Measurements from ENCODE around the gene SLC6A12. TPM values are rescaled to one million over a fixed set of nuclear protein-coding genes. Genes with fewer than 3 reads are reported as not detected.

SLC6A12 gene
- total RNA-seq, 4 donors from 2014 or later = 0.21 to 0.60 (median 0.39) TPM; not detected in 1

DNA sequence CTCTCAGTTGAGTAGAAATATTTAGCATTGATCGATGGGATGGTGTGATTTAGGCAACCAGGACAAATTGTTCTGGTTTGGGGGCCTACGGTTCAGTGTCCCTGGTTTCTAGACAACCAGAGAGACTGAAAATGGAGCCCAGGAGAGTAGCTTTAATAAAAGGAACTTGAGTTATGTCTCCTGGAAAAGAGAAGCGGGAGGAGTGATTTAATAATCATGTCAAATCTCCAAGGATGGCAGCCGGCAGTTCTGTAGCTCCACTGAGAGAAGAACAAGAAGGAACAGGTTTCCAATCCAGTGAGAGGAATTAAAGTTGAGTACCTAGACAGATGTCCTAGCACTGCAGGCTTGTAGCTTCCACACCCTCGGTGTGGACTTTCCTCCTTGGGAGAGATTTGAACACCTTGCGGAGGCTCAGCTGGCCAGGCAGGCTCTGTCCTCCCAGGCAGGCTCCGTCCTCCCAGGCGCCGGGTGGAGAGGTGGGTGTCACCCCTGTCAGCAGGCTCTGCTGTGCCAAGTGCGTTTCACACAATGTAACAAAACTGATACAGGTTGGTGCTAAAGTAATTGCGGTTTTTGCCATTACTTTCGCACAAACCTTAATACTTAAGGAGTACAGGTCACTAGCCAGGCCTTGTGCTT is 45.9 kb downstream of the SLC6A12 start:
- H3K9me3 ChIP-seq = no peaks in the 10 kb centered on the region
- WGBS, 2 donors = 85 to 86% methylated on average over 12 of the region's 12 CpGs
- H3K27me3 ChIP-seq = peaks cover 0 to 18% of the 10 kb centered on the region in 2 donors
- H3K27ac ChIP-seq = no peak overlapping the region
- TF ChIP-seq, protein P1, sequence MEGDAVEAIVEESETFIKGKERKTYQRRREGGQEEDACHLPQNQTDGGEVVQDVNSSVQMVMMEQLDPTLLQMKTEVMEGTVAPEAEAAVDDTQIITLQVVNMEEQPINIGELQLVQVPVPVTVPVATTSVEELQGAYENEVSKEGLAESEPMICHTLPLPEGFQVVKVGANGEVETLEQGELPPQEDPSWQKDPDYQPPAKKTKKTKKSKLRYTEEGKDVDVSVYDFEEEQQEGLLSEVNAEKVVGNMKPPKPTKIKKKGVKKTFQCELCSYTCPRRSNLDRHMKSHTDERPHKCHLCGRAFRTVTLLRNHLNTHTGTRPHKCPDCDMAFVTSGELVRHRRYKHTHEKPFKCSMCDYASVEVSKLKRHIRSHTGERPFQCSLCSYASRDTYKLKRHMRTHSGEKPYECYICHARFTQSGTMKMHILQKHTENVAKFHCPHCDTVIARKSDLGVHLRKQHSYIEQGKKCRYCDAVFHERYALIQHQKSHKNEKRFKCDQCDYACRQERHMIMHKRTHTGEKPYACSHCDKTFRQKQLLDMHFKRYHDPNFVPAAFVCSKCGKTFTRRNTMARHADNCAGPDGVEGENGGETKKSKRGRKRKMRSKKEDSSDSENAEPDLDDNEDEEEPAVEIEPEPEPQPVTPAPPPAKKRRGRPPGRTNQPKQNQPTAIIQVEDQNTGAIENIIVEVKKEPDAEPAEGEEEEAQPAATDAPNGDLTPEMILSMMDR (IDR thresholded peaks at IDR 0.05) = no peak
- TF ChIP-seq POLR2A (IDR thresholded peaks at IDR 0.05) = no peak
- no peak for TF ChIP-seq EP300 (IDR thresholded peaks at IDR 0.05)
- no peak overlapping the region for H3K4me3 ChIP-seq
- no peak for DNase-seq (ENCODE audit: low spot score in 2 of 2)
- no peaks in the 10 kb centered on the region for H3K36me3 ChIP-seq
- H3K4me1 ChIP-seq = peaks cover 0 to 28% (median 0%) of the 10 kb centered on the region in 4 donors

DNA sequence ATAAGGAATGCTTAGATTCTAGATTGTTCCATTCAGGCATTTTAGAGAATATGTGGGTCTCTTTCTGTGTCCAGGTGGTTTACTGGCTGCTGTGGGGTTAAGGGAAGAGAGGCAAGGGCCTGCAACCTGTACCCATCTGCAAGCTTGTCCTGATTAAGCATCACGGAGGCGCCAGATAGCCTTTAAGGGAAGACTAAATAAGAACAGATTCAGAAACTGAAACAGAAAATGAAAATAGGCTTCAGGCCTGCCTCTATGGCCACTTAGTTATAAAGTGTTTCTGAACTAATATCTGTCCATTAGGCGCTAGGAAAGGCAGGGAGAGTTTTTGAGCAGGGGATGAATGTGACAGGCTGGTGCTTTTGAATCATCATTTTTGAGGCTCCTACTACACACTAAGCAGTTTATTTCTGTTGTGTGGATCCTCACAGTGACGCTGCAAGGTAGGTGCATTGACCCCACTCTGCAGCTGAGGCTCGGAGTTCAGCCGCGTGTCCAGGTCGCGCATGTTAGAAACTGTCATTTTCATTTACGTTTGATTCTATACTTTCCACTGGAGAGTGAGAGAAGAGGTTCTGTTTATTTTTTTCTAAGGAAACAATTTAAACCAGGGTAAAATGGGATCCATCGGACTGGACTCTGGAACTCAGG is 47.4 kb downstream of the SLC6A12 start:
- TF ChIP-seq, protein P1 (IDR thresholded peaks at IDR 0.05) = no peak
- TF ChIP-seq EP300 (IDR thresholded peaks at IDR 0.05) (no peak), POLR2A (IDR thresholded peaks at IDR 0.05) (no peak)
- H3K27ac ChIP-seq = no peak overlapping the region
- no peaks in the 10 kb centered on the region for H3K36me3 ChIP-seq
- peaks cover 0 to 18% of the 10 kb centered on the region in 2 donors for H3K27me3 ChIP-seq
- 87 to 88% methylated on average over 11 of the region's 11 CpGs for WGBS, 2 donors
- no peak overlapping the region for H3K4me3 ChIP-seq
- peaks cover 0 to 17% (median 0%) of the 10 kb centered on the region in 4 donors for H3K4me1 ChIP-seq
- H3K9me3 ChIP-seq = no peaks in the 10 kb centered on the region
- DNase-seq (ENCODE audit: low spot score in 2 of 2) = no peak

DNA sequence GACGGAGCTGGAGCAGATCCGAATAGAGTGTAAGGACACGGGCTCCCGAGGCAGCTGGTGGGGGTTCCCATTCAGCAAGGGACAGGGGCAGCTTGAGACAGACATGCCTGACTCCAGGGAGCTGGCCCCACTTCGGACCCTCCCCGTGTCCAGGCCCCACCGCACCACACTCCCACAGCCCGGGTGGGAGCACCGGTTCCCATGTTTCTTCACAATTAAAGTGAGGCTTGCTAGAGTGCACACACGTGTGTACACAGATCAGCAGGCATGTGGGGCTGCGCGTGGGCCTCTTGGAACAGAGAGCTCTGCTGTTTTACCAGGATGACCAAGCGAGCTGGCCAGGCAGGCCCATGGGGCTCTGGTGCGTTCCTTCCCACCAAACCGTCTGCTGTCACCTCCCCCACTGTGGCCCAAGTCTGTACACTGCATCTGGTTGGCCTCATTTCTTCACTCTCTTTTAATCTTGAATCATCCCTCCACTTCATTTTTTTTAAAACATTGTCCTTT is 48.0 kb downstream of the SLC6A12 start:
- H3K27me3 ChIP-seq = peaks cover 0 to 18% of the 10 kb centered on the region in 2 donors
- H3K27ac ChIP-seq = no peak overlapping the region
- H3K4me1 ChIP-seq = peaks cover 0 to 17% (median 0%) of the 10 kb centered on the region in 4 donors
- DNase-seq (ENCODE audit: low spot score in 2 of 2) = no peak
- 81 to 84% methylated on average over 15 of the region's 15 CpGs for WGBS, 2 donors
- H3K36me3 ChIP-seq = no peaks in the 10 kb centered on the region
- H3K9me3 ChIP-seq = no peaks in the 10 kb centered on the region
- no peak overlapping the region for H3K4me3 ChIP-seq
- TF ChIP-seq EP300 (IDR thresholded peaks at IDR 0.05) = no peak

DNA sequence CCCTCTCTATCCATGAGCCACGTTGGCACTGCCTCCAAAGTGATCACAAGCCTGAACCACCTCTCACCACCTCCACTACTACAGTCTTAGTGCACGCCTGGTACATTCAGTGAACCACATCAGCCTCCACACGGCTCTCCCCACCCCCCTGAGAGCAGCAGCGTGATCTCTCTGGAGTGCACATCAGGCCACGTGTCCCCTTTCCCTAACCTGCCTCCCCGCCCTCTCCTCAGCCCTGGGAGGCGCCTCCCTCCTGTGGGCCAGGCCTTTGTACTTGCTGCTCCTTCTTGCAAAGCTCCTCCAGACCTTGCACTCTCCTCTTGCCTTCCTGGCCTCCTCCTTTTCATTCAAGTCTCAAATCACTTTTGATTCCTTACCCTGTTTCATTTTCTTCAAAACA is 49.8 kb downstream of the SLC6A12 start:
- TF ChIP-seq POLR2A (IDR thresholded peaks at IDR 0.05) (no peak), EP300 (IDR thresholded peaks at IDR 0.05) (no peak)
- TF ChIP-seq, protein P1 (IDR thresholded peaks at IDR 0.05) = no peak
- no peaks in the 10 kb centered on the region for H3K36me3 ChIP-seq
- H3K4me1 ChIP-seq = peaks cover 0 to 5% (median 0%) of the 10 kb centered on the region in 4 donors
- H3K9me3 ChIP-seq = no peaks in the 10 kb centered on the region
- H3K27ac ChIP-seq = no peak overlapping the region
- WGBS, 2 donors = 72 to 74% methylated on average over 7 of the region's 7 CpGs
- no peak for DNase-seq (ENCODE audit: low spot score in 2 of 2)
- peaks cover 0 to 11% of the 10 kb centered on the region in 2 donors for H3K27me3 ChIP-seq
- no peak overlapping the region for H3K4me3 ChIP-seq

DNA sequence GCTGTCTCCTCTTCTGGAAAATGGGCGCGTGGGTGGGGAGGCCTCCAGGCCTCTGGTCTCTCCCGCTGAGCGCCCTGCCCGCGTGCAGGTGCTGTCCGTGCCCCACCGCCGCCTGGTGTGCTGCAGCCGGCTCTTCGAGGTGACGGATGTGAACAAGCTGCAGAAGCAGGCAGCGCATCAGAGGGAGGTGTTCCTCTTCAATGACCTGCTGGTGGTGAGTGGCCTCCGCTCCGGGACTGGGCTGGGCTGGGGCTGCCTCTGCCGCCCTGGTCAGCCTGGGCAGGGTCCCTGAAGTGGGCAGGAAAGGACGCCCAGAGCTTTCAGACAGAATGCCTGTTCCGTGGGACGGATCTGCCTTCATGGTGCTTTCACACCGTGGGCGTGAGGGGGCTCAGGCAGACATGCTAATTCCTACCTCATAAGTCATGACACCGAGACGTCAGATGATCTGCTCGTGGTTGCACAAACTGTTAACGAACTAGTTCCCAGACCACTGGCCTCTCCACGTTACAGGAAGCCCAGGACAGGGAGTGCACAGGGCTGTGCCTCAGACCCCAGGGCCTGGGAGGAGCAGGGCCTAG is 50.5 kb downstream of the SLC6A12 start:
- DNase-seq (ENCODE audit: low spot score in 2 of 2) = no peak
- no peaks in the 10 kb centered on the region for H3K4me1 ChIP-seq
- WGBS, 2 donors = 92 to 94% methylated on average over 20 to 23 of the region's 26 CpGs
- no peak overlapping the region for H3K4me3 ChIP-seq
- H3K27ac ChIP-seq = no peak overlapping the region
- no peaks in the 10 kb centered on the region for H3K9me3 ChIP-seq
- H3K27me3 ChIP-seq = peaks cover 0 to 11% of the 10 kb centered on the region in 2 donors
- no peaks in the 10 kb centered on the region for H3K36me3 ChIP-seq
- TF ChIP-seq POLR2A (IDR thresholded peaks at IDR 0.05) (no peak), EP300 (IDR thresholded peaks at IDR 0.05) (no peak)
- TF ChIP-seq, protein P1 (IDR thresholded peaks at IDR 0.05) = no peak
